Measurements from ENCODE around the gene PNPLA6.
A peak's percentile ranks its signal among the peaks of the same experiment; 100 is the strongest.
"Not testable (repeated sequence)": the region's sequence is repeated elsewhere in the genome, so short reads cannot be mapped to it uniquely, and the experiment has no call there.

PNPLA6 gene

GRCh38 chr19:7533281-7533885 is 2.1 kb upstream of the PNPLA6 start:
- no peak for DNase-seq (ENCODE audit: low spot score)

GRCh38 chr19:7533925-7534480 is 1.5 kb upstream of the PNPLA6 start:
- peak; percentile 93 for DNase-seq (ENCODE audit: low spot score)

- DNase-seq (ENCODE audit: low spot score) = peak; percentile 85
Measured at GRCh38 chr19:7534531-7535046, 928 bp upstream of the PNPLA6 start.

- DNase-seq (ENCODE audit: low spot score) = no peak
Measured at GRCh38 chr19:7535998-7536695, 630 bp downstream of the PNPLA6 start.

- not testable (repeated sequence) for DNase-seq (ENCODE audit: low spot score)
Measured at GRCh38 chr19:7538990-7539389, 3.5 kb downstream of the PNPLA6 start.

GRCh38 chr19:7539827-7540425 is 4.4 kb downstream of the PNPLA6 start:
- no peak for DNase-seq (ENCODE audit: low spot score)

GRCh38 chr19:7540761-7541474 is 5.4 kb downstream of the PNPLA6 start:
- DNase-seq (ENCODE audit: low spot score) = peak; percentile 56

GRCh38 chr19:7541475-7541824 is 5.9 kb downstream of the PNPLA6 start:
- DNase-seq (ENCODE audit: low spot score) = no peak

GRCh38 chr19:7541828-7542443 is 6.4 kb downstream of the PNPLA6 start:
- DNase-seq (ENCODE audit: low spot score) = no peak

- no peak for DNase-seq (ENCODE audit: low spot score)
Measured at GRCh38 chr19:7542556-7543348, 7.2 kb downstream of the PNPLA6 start.

GRCh38 chr19:7544626-7545025 is 9.1 kb downstream of the PNPLA6 start:
- DNase-seq (ENCODE audit: low spot score) = no peak

- DNase-seq (ENCODE audit: low spot score) = no peak
Measured at GRCh38 chr19:7545300-7545699, 9.8 kb downstream of the PNPLA6 start.

GRCh38 chr19:7545904-7546303 is 10.4 kb downstream of the PNPLA6 start:
- DNase-seq (ENCODE audit: low spot score) = no peak

- no peak for DNase-seq (ENCODE audit: low spot score)
Measured at GRCh38 chr19:7547159-7547558, 11.6 kb downstream of the PNPLA6 start.

GRCh38 chr19:7549429-7550148 is 14.1 kb downstream of the PNPLA6 start:
- DNase-seq (ENCODE audit: low spot score) = no peak

- no peak for DNase-seq (ENCODE audit: low spot score)
Measured at GRCh38 chr19:7550169-7550770, 14.8 kb downstream of the PNPLA6 start.

GRCh38 chr19:7550987-7551761 is 15.7 kb downstream of the PNPLA6 start:
- peak; percentile 74 for DNase-seq (ENCODE audit: low spot score)

- no peak for DNase-seq (ENCODE audit: low spot score)
Measured at GRCh38 chr19:7552781-7553180, 17.3 kb downstream of the PNPLA6 start.

- DNase-seq (ENCODE audit: low spot score) = peak; percentile 22
Measured at GRCh38 chr19:7554565-7554964, 19.0 kb downstream of the PNPLA6 start.

Measured in AG08396 (cell line).